Hepatocyte (in vitro differentiated cells): ENCODE results near the gene OS9. TPM values are rescaled to one million over a fixed set of nuclear protein-coding genes. Genes with fewer than 3 reads are reported as not detected.

Source experiments
- DNase-seq: peaks from one replicate; pipeline ENCODE4 v3.0.0-alpha.2; 2016; ENCODE audit warnings: low spot score
- H2AFZ ChIP-seq: fragments of 200-600 bp; sonication (generic); 2 replicates; pipeline ENCODE4 v1.6.0; 2016; ENCODE audit warnings: antibody characterized with exemption, mild to moderate bottlenecking
- H3K27ac ChIP-seq: fragments of 200-600 bp; sonication (generic); 2 replicates; pipeline ENCODE4 v1.5.1; 2016; ENCODE audit warnings: mild to moderate bottlenecking
- H3K27me3 ChIP-seq: fragments of 200-600 bp; sonication (generic); 2 replicates; pipeline ENCODE4 v1.6.1; 2016
- H3K36me3 ChIP-seq: fragments of 200-600 bp; sonication (generic); replicated peaks from 2 replicates; pipeline ENCODE4 v1.5.1; 2016; ENCODE audit warnings: low read depth; ENCODE audit not compliant: insufficient read depth
- H3K4me1 ChIP-seq: fragments of 200-600 bp; sonication (generic); 2 replicates; pipeline ENCODE4 v1.5.1; 2016; ENCODE audit warnings: mild to moderate bottlenecking, moderate library complexity; ENCODE audit not compliant: insufficient read depth
- H3K4me2 ChIP-seq: fragments of 200-600 bp; sonication (generic); 2 replicates; pipeline ENCODE4 v1.6.0; 2016
- H3K4me3 ChIP-seq: fragments of 200-600 bp; sonication (generic); 2 replicates; pipeline ENCODE4 v1.5.1; 2016; ENCODE audit warnings: mild to moderate bottlenecking
- H3K79me2 ChIP-seq: fragments of 200-600 bp; sonication (generic); 2 replicates; pipeline ENCODE4 v1.6.0; 2017; ENCODE audit warnings: mild to moderate bottlenecking
- H3K9me2 ChIP-seq: fragments of 200-600 bp; sonication (generic); replicated peaks from 2 replicates; pipeline ENCODE4 v1.6.0; 2017; ENCODE audit warnings: mild to moderate bottlenecking; ENCODE audit not compliant: insufficient read depth
- H3K9me3 ChIP-seq: fragments of 200-600 bp; sonication (generic); 2 replicates; pipeline ENCODE4 v1.5.1; 2016; ENCODE audit warnings: low read depth, mild to moderate bottlenecking
- H4K20me1 ChIP-seq: fragments of 200-600 bp; sonication (generic); 2 replicates; pipeline ENCODE4 v1.6.0; 2016; ENCODE audit warnings: mild to moderate bottlenecking; ENCODE audit not compliant: insufficient read depth, poor library complexity, severe bottlenecking
- EZH2 ChIP-seq: fragments of 200-600 bp; sonication (generic); IDR thresholded peaks from 2 replicates; pipeline ENCODE4 v1.6.1; 2016; ENCODE audit warnings: antibody characterized with exemption, mild to moderate bottlenecking, borderline replicate concordance
- EZH2phosphoT487 ChIP-seq: fragments of 200-600 bp; sonication (generic); IDR thresholded peaks from one replicate; pipeline ENCODE4 v1.6.1; 2018; ENCODE audit warnings: antibody characterized with exemption, mild to moderate bottlenecking, low read depth, moderate library complexity; ENCODE audit not compliant: unreplicated experiment, severe bottlenecking
- WGBS: methylation state at CpG from one replicate; pipeline ENCODE4 v1.1.6; 2016; ENCODE audit warnings: low lambda C conversion rate; ENCODE audit errors: missing lambda C conversion rate; 5-methylcytosine and 5-hydroxymethylcytosine counted together
- polyA plus RNA-seq: library from polyadenylated mRNA; unstranded; fragments of >200 nt; fragmentation: Nextera tagmentation; extraction: Ambion mirVana; gene quantifications from 2 replicates; pipeline ENCODE4 v1.2.1, GENCODE V29; 2016
- total RNA-seq: library from RNA; depleted of rRNA; stranded (reverse); fragments of >200 nt; gene quantifications from 2 replicates; pipeline ENCODE4 v1.2.3, GENCODE V29; 2014
- TF ChIP-seq, protein P1 (sequence below): fragments of 200-600 bp; sonication (generic); IDR thresholded peaks from 2 replicates; pipeline ENCODE4 v1.5.1; 2016; ENCODE audit warnings: antibody characterized with exemption, mild to moderate bottlenecking; ENCODE audit not compliant: poor library complexity

OS9 gene
- total and polyA plus RNA-seq, 2 experiments from 2014 or later, result 243 to 366 TPM

DNA sequence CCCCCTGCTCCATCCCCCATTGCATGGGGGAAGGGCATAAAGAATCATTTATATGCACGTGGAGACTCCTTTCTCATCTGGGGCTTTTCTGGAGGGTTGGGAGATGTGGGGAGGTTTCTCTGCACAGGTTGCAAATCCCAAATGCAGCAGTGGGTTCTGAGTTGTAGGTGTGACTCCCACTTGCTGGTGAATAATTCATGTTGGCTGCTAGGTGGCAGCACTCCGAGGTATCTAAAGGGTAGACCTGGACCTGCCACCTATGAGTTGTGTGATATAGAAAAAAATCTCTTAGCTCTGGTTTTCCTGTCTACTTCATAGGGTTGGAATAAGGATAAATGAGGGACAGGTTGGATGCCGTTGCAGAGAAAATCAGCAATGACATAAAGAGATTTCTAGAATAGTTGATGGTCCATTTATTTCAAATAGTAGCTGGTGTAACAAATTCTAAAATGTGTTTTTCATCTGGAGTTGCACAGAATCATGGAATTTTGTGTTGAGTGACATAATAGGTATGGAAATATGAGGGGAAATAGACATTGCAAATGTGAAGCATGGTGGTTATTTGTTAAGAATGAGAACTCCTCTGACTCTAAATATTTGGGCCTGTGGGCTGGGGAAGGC is 65.5 kb downstream of the OS9 start:
- TF ChIP-seq EZH2, result no peak
- TF ChIP-seq, protein P1, sequence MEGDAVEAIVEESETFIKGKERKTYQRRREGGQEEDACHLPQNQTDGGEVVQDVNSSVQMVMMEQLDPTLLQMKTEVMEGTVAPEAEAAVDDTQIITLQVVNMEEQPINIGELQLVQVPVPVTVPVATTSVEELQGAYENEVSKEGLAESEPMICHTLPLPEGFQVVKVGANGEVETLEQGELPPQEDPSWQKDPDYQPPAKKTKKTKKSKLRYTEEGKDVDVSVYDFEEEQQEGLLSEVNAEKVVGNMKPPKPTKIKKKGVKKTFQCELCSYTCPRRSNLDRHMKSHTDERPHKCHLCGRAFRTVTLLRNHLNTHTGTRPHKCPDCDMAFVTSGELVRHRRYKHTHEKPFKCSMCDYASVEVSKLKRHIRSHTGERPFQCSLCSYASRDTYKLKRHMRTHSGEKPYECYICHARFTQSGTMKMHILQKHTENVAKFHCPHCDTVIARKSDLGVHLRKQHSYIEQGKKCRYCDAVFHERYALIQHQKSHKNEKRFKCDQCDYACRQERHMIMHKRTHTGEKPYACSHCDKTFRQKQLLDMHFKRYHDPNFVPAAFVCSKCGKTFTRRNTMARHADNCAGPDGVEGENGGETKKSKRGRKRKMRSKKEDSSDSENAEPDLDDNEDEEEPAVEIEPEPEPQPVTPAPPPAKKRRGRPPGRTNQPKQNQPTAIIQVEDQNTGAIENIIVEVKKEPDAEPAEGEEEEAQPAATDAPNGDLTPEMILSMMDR, result peak; percentile 46
- WGBS, result 37% methylated on average over 3 of the region's 3 CpGs
- peaks cover under 1% of the 10 kb centered on the region for H3K4me1 ChIP-seq
- H3K27ac ChIP-seq, result no peak overlapping the region
- no peak overlapping the region for H3K4me2 ChIP-seq
- peaks cover 8% of the 10 kb centered on the region for H3K79me2 ChIP-seq
- peaks cover 9% of the 10 kb centered on the region for H4K20me1 ChIP-seq
- H3K36me3 ChIP-seq, result no peaks in the 10 kb centered on the region
- DNase-seq, result peak; percentile 56
- peaks cover 18% of the 10 kb centered on the region for H3K27me3 ChIP-seq
- no peaks in the 10 kb centered on the region for H3K9me3 ChIP-seq
- H3K4me3 ChIP-seq, result no peak overlapping the region
- no peaks in the 10 kb centered on the region for H3K9me2 ChIP-seq
- no peak overlapping the region for H2AFZ ChIP-seq

DNA sequence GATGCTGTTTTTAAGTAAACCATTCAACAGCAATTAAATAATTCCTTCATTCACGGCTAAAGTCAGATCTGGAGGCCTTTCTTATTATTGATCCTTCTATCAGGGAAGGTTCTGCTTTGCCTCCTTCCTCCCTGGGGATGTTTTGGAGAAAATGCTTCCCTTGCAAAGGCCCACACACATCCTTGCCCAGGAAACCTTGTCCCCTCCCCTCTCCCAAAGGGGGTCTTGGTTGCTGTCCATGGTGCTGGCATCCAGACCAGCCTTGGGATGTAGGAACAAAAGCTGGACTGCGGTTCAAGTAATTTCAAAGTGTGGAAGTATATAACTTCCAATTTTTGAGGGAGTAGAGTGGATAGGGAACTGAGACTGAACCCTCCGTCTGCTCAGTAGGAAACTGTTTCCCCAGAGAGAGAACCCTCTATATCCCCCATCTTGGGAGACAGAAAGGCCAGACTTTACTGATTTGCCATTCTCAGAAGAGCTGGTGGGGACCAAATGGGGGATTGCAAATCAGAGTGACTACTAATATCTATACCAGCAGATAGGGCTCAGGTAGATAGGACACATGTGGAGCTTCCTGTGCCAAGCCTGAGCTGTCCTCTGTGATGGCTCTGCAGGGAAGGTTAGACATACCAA is 66.5 kb downstream of the OS9 start:
- 87% methylated on average over 3 of the region's 3 CpGs for WGBS
- no peak overlapping the region for H3K4me3 ChIP-seq
- peaks cover 28% of the 10 kb centered on the region for H3K27me3 ChIP-seq
- H2AFZ ChIP-seq, result no peak overlapping the region
- peaks cover 9% of the 10 kb centered on the region for H4K20me1 ChIP-seq
- H3K36me3 ChIP-seq, result no peaks in the 10 kb centered on the region
- no peak for DNase-seq
- no peak for TF ChIP-seq EZH2phosphoT487
- no peak for TF ChIP-seq EZH2
- TF ChIP-seq, protein P1, result no peak
- H3K27ac ChIP-seq, result no peak overlapping the region
- H3K79me2 ChIP-seq, result peaks cover 8% of the 10 kb centered on the region
- no peak overlapping the region for H3K4me2 ChIP-seq
- peaks cover 9% of the 10 kb centered on the region for H3K4me1 ChIP-seq
- H3K9me2 ChIP-seq, result no peaks in the 10 kb centered on the region
- H3K9me3 ChIP-seq, result no peaks in the 10 kb centered on the region

DNA sequence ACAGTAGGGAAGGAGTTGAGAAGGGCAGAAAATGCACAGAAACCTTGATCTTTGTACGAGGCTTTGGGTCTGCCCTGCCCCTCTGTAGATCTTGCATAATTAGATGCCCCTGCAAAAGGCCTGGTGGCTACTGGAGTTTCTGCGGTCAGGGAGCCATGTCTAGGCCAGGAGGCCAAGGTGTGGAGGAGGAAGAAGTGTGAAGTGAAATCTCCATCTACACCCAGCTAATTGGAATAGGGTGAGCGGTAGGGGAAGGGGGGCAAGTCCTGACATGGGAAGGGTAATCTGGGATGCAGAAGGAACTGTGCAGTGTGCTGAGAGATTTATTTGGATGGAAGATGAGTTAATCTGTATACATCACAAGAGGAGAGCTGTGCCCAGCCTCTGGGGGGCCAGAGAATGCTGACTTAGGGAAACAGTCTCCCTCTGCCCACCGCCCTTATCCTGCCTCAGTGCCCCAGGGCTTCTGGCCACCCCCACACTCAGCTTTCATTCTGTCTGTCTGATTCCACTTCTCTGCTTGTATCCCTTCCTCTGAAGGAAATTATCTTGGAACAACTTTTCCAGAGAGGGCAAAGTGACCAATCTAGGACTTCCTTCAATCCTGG is 67.6 kb downstream of the OS9 start:
- WGBS, result 86% methylated on average over 4 of the region's 4 CpGs

More for the DNA sequence above, 67.6 kb downstream of the OS9 start:
- no peaks in the 10 kb centered on the region for H3K9me2 ChIP-seq
- TF ChIP-seq, protein P1, result no peak
- TF ChIP-seq EZH2 (no peak), EZH2phosphoT487 (no peak)
- peaks cover 38% of the 10 kb centered on the region for H3K27me3 ChIP-seq
- no peak overlapping the region for H3K4me3 ChIP-seq
- H3K4me1 ChIP-seq, result peaks cover 19% of the 10 kb centered on the region
- DNase-seq, result no peak
- no peaks in the 10 kb centered on the region for H3K9me3 ChIP-seq
- no peak overlapping the region for H2AFZ ChIP-seq
- no peaks in the 10 kb centered on the region for H3K36me3 ChIP-seq
- H3K4me2 ChIP-seq, result no peak overlapping the region
- peaks cover 7% of the 10 kb centered on the region for H4K20me1 ChIP-seq
- H3K79me2 ChIP-seq, result peaks cover 8% of the 10 kb centered on the region
- no peak overlapping the region for H3K27ac ChIP-seq
